Measurements from ENCODE around the gene POLG2. TPM values are rescaled to one million over a fixed set of nuclear protein-coding genes. Genes with fewer than 3 reads are reported as not detected.

The POLG2 gene
- total and polyA plus RNA-seq, 10 of the 15 experiments (the other 5 are each of a cell fraction or from before 2014, with no cell fraction given), result 10.2 to 27.7 (median 22.2) TPM

- TF ChIP-seq JUND (IDR thresholded peaks at IDR 0.05; ENCODE audit: low read depth, low read length), result no peak
- TF ChIP-seq ATF2 (IDR thresholded peaks at IDR 0.05; ENCODE audit: low read length), result no peak
- TF ChIP-seq SP1 (IDR thresholded peaks at IDR 0.05; ENCODE audit: low read depth, low read length), result no peak
- 0 out of 2 replicates have a peak, but pooled peaks have one; percentile 13 for TF ChIP-seq FOXM1 (IDR thresholded peaks at IDR 0.05; ENCODE audit: low read depth, low read length)
- no peak for TF ChIP-seq HCFC1 (IDR thresholded peaks at IDR 0.05; ENCODE audit: low read length)
- TF ChIP-seq ZNF207 (IDR thresholded peaks at IDR 0.05; ENCODE audit: borderline replicate concordance), result peak; percentile 79
- TF ChIP-seq TCF7 (IDR thresholded peaks at IDR 0.05; ENCODE audit: borderline replicate concordance), result no peak
- TF ChIP-seq ZNF274 (IDR thresholded peaks at IDR 0.05; ENCODE audit: insufficient read depth, insufficient read length), result no peak
- no peak for TF ChIP-seq MYB (IDR thresholded peaks at IDR 0.05; ENCODE audit: borderline replicate concordance, low read depth, low read length)
- TF ChIP-seq CHD4 (IDR thresholded peaks at IDR 0.05), result no peak
- TF ChIP-seq BHLHE40 (IDR thresholded peaks at IDR 0.05; ENCODE audit: borderline replicate concordance in 1 of 2, low read depth in 2 of 2, low read length in 1 of 2), result no peak
- no peak for TF ChIP-seq MEF2B (IDR thresholded peaks at IDR 0.05; ENCODE audit: partially characterized antibody, poor library complexity, severe bottlenecking)
- no peak for TF ChIP-seq KLF5 (IDR thresholded peaks at IDR 0.05; ENCODE audit: partially characterized antibody)
- TF ChIP-seq NBN (IDR thresholded peaks at IDR 0.05), result peak; percentile 91
- TF ChIP-seq MTA2 (IDR thresholded peaks at IDR 0.05; ENCODE audit: low read depth), result no peak
- peak; percentile 59; the same call in 1 of the 2 replicates for TF ChIP-seq ASH2L (IDR thresholded peaks at IDR 0.05; ENCODE audit: borderline replicate concordance, low read depth)
- no peak for TF ChIP-seq ZBED1 (IDR thresholded peaks at IDR 0.05; ENCODE audit: borderline replicate concordance)
- TF ChIP-seq USF2 (IDR thresholded peaks at IDR 0.05; ENCODE audit: borderline replicate concordance, low read depth, low read length), result no peak
- TF ChIP-seq ZBTB11 (CRISPR knock-in tag; IDR thresholded peaks at IDR 0.05), result no peak
- TF ChIP-seq IKZF1 (conservative IDR thresholded peaks at IDR 0.05), result no peak
- no peak for TF ChIP-seq NRF1 (conservative IDR thresholded peaks at IDR 0.05; ENCODE audit: low read depth, low read length)
- peak; percentile 54; the same call in 1 of the 2 replicates for TF ChIP-seq TCF3 (IDR thresholded peaks at IDR 0.05; ENCODE audit: borderline replicate concordance, insufficient read depth, low read depth, low read length)
- no peak for TF ChIP-seq ZNF622 (IDR thresholded peaks at IDR 0.05)
- TF ChIP-seq BMI1 (IDR thresholded peaks at IDR 0.05; ENCODE audit: borderline replicate concordance), result 0 out of 2 replicates have a peak, but pooled peaks have one; percentile 13
- TF ChIP-seq ESRRA (IDR thresholded peaks at IDR 0.05; ENCODE audit: low read length), result no peak
- peak; percentile 67; the same call in 1 of the 2 replicates for TF ChIP-seq RB1 (IDR thresholded peaks at IDR 0.05; ENCODE audit: borderline replicate concordance)
Measured at GRCh38 chr17:64505340-64506200, 8.7 kb upstream of the POLG2 start (continued).

All from GM12878 (cell line).